A549 (cell line): ENCODE results near the gene FBXL7.

Experiments
- BHLHE40 ChIP-seq: IDR thresholded peaks from 2 replicates; pipeline ENCODE4 v1.6.1; 2012; ENCODE audit warnings: low read depth, low read length, inconsistent platforms
- CTCF ChIP-seq: fragments of >200 bp; sonication (Bioruptor Twin); formaldehyde crosslinking; IDR thresholded peaks from 3 replicates; pipeline ENCODE4 v1.5.1; 2016
- HDAC2 ChIP-seq: fragments of 200-600 bp; sonication (generic); IDR thresholded peaks from 2 replicates; pipeline ENCODE4 v1.6.1; 2016
- POLR2A ChIP-seq: IDR thresholded peaks from 2 replicates; pipeline ENCODE4 v1.6.1; 2012; ENCODE audit warnings: mild to moderate bottlenecking, low read length
- RAD21 ChIP-seq, 2 experiments: fragments of >200 bp in 1 of 2; sonication (Bioruptor Twin) in 1 of 2; formaldehyde crosslinking in 1 of 2; IDR thresholded peaks in 1 of 2; conservative IDR thresholded peaks in 1 of 2; 2 replicates in 1 of 2; 3 replicates in 1 of 2; pipeline ENCODE4 v1.6.1; 2012 to 2018; ENCODE audit warnings: inconsistent platforms in 1 of 2
- RFX5 ChIP-seq: fragments of 450-650 bp; IDR thresholded peaks from 2 replicates; pipeline ENCODE4 v1.7.1; 2014; ENCODE audit warnings: antibody characterized with exemption, mild to moderate bottlenecking, moderate library complexity
- TF ChIP-seq, protein P1 (sequence below): IDR thresholded peaks from 2 replicates; pipeline ENCODE4 v1.6.1; 2012

GRCh38 chr5:15823398-15823797 lies 323.4 kb downstream of the FBXL7 start:
- TF ChIP-seq, protein P1, sequence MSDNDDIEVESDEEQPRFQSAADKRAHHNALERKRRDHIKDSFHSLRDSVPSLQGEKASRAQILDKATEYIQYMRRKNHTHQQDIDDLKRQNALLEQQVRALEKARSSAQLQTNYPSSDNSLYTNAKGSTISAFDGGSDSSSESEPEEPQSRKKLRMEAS: no peak
- TF ChIP-seq CTCF: no peak
- TF ChIP-seq HDAC2: no peak
- TF ChIP-seq POLR2A: no peak
- TF ChIP-seq BHLHE40: no peak
- no peak for TF ChIP-seq RFX5
- no peak for TF ChIP-seq RAD21 (conservative IDR thresholded peaks at IDR 0.05 in 1 of 2, IDR thresholded peaks at IDR 0.05 in 1 of 2)
